Kidney (tissue), 14 donors: ENCODE measurements around the gene EIF4G1. TPM values are rescaled to one million over a fixed set of nuclear protein-coding genes. Genes with fewer than 3 reads are reported as not detected.

Experiments
- DNase-seq, 5 donors: peaks; one replicate each; pipeline ENCODE4 v3.0.0-alpha.2; 2013 to 2020
- FAIRE-seq: peaks from 2 replicates; lab custom pipeline; 2012; peaks lifted over from hg19 to GRCh38; lab: Jason Lieb, UNC
- H3K27ac ChIP-seq, 2 donors: one replicate each; pipeline ENCODE4 v1.7.0; 2013; ENCODE audit warnings: low read depth in 2 of 2, low read length in 2 of 2, inconsistent platforms in 1 of 2
- H3K27me3 ChIP-seq: one replicate; pipeline ENCODE4 v1.7.1; 2013; ENCODE audit warnings: low read length, inconsistent platforms; ENCODE audit not compliant: control insufficient read depth, insufficient read depth
- H3K36me3 ChIP-seq, 3 donors: one replicate each; pipeline versions ENCODE4 v1.7.0 to v1.7.1; 2013; ENCODE audit warnings: low read length in 3 of 3, control low read depth in 1 of 3, inconsistent platforms in 1 of 3; ENCODE audit not compliant: insufficient read depth in 3 of 3, control insufficient read depth in 2 of 3
- H3K4me1 ChIP-seq, 3 donors: one replicate each; pipeline versions ENCODE4 v1.7.0 to v1.7.1; 2013; ENCODE audit warnings: low read length in 3 of 3, inconsistent platforms in 1 of 3, low read depth in 1 of 3; ENCODE audit not compliant: control insufficient read depth in 2 of 3, insufficient read depth in 2 of 3
- H3K4me3 ChIP-seq, 3 donors: one replicate each; pipeline versions ENCODE4 v1.7.0 to v1.8.1; 2013; ENCODE audit warnings: low read length in 3 of 3, control low read depth in 1 of 3, inconsistent platforms in 1 of 3
- H3K9ac ChIP-seq, 3 donors: one replicate each; pipeline versions ENCODE4 v1.7.0 to v1.7.1; 2013; ENCODE audit warnings: low read length in 3 of 3, control low read depth in 1 of 3, inconsistent platforms in 1 of 3
- H3K9me3 ChIP-seq, 3 donors: one replicate each; pipeline versions ENCODE4 v1.7.0 to v1.7.1; 2013; ENCODE audit warnings: low read length in 3 of 3, control low read depth in 1 of 3, inconsistent platforms in 1 of 3; ENCODE audit not compliant: control insufficient read depth in 2 of 3, insufficient read depth in 1 of 3
- intact Hi-C: fragments of 100-400 bp; cut with DNase I; formaldehyde crosslinking; loops from one replicate; pipeline ENCODE4 v1.11.1; 2022
- polyA plus RNA-seq: library from polyadenylated mRNA; stranded (reverse); fragments of 350-450 nt; fragmentation: Illumina TruSeq; extraction: RNeasy Lipid Tissue Mini Kit (QIAGEN cat#74804); gene quantifications from one replicate; pipeline ENCODE4 v1.2.3, GENCODE V29; 2014; ENCODE audit warnings: low read depth, low replicate concordance; ENCODE audit not compliant: insufficient read depth
- total RNA-seq: library from RNA; stranded (reverse); fragmentation: NEBNext Ultra II Directional; extraction: Animal tissue kit (Norgen Biotek cat#: 25700); gene quantifications from one replicate; pipeline ENCODE4 v1.2.1, GENCODE V29; 2021
- TF ChIP-seq, protein P1 (sequence below): IDR thresholded peaks from 3 replicates; pipeline ENCODE4 v1.5.1; 2012; ENCODE audit warnings: mild to moderate bottlenecking, moderate library complexity, borderline replicate concordance; ENCODE audit not compliant: insufficient read depth; ENCODE audit errors: extremely low read depth
- donor health status: control.
- donor health status: control.
- donor health status: control.
- donor health status: control.
- donor health status: control.
- donor health status: DM: yes; HTN: yes; CAD: no.
- donor health status: Normal renal cell carcinoma (clear cell type).

Gene EIF4G1
- total and polyA plus RNA-seq, 2 donors from 2014 or later: 118 to 327 TPM

GRCh38 chr3:184343200-184343876 is 28.9 kb downstream of the EIF4G1 start:
- no peaks in the 10 kb centered on the region for H3K9me3 ChIP-seq
- TF ChIP-seq, protein P1, sequence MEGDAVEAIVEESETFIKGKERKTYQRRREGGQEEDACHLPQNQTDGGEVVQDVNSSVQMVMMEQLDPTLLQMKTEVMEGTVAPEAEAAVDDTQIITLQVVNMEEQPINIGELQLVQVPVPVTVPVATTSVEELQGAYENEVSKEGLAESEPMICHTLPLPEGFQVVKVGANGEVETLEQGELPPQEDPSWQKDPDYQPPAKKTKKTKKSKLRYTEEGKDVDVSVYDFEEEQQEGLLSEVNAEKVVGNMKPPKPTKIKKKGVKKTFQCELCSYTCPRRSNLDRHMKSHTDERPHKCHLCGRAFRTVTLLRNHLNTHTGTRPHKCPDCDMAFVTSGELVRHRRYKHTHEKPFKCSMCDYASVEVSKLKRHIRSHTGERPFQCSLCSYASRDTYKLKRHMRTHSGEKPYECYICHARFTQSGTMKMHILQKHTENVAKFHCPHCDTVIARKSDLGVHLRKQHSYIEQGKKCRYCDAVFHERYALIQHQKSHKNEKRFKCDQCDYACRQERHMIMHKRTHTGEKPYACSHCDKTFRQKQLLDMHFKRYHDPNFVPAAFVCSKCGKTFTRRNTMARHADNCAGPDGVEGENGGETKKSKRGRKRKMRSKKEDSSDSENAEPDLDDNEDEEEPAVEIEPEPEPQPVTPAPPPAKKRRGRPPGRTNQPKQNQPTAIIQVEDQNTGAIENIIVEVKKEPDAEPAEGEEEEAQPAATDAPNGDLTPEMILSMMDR: no peak
- no peak overlapping the region for H3K27ac ChIP-seq
- no peaks in the 10 kb centered on the region for H3K27me3 ChIP-seq
- FAIRE-seq (no peak), DNase-seq (no peak)
- H3K4me3 ChIP-seq: no peak overlapping the region
- intact Hi-C loops: no loop called here
- no peak overlapping the region for H3K9ac ChIP-seq
- peaks cover 0 to 8% (median 0%) of the 10 kb centered on the region in 3 donors for H3K4me1 ChIP-seq
- H3K36me3 ChIP-seq: peaks cover 2 to 6% (median 6%) of the 10 kb centered on the region in 3 donors

DNA sequence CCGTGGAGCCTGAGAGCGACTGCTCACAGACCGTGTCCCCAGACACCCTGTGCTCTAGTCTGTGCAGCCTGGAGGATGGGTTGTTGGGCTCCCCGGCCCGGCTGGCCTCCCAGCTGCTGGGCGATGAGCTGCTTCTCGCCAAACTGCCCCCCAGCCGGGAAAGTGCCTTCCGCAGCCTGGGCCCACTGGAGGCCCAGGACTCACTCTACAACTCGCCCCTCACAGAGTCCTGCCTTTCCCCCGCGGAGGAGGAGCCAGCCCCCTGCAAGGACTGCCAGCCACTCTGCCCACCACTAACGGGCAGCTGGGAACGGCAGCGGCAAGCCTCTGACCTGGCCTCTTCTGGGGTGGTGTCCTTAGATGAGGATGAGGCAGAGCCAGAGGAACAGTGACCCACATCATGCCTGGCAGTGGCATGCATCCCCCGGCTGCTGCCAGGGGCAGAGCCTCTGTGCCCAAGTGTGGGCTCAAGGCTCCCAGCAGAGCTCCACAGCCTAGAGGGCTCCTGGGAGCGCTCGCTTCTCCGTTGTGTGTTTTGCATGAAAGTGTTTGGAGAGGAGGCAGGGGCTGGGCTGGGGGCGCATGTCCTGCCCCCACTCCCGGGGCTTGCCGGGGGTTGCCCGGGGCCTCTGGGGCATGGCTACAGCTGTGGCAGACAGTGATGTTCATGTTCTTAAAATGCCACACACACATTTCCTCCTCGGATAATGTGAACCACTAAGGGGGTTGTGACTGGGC is 30.3 kb downstream of the EIF4G1 start:
- intact Hi-C loops: no loop called here
- Histone ChIP-seq H3K4me3 (no peak overlapping the region), H3K36me3 (peaks cover 2 to 6% (median 6%) of the 10 kb centered on the region in 3 donors), H3K9me3 (no peaks in the 10 kb centered on the region), H3K4me1 (peaks cover 0 to 4% (median 4%) of the 10 kb centered on the region in 3 donors), H3K27ac (no peak overlapping the region), H3K9ac (no peak overlapping the region), H3K27me3 (no peaks in the 10 kb centered on the region)
- FAIRE-seq (no peak), DNase-seq (no peak)
- TF ChIP-seq, protein P1: no peak

DNA sequence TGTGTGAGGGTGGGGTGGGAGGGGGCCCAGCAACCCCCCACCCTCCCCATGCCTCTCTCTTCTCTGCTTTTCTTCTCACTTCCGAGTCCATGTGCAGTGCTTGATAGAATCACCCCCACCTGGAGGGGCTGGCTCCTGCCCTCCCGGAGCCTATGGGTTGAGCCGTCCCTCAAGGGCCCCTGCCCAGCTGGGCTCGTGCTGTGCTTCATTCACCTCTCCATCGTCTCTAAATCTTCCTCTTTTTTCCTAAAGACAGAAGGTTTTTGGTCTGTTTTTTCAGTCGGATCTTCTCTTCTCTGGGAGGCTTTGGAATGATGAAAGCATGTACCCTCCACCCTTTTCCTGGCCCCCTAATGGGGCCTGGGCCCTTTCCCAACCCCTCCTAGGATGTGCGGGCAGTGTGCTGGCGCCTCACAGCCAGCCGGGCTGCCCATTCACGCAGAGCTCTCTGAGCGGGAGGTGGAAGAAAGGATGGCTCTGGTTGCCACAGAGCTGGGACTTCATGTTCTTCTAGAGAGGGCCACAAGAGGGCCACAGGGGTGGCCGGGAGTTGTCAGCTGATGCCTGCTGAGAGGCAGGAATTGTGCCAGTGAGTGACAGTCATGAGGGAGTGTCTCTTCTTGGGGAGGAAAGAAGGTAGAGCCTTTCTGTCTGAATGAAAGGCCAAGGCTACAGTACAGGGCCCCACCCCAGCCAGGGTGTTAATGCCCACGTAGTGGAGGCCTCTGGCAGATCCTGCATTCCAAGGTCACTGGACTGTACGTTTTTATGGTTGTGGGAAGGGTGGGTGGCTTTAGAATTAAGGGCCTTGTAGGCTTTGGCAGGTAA is 31.1 kb downstream of the EIF4G1 start:
- Histone ChIP-seq H3K4me3 (no peak overlapping the region), H3K9me3 (no peaks in the 10 kb centered on the region), H3K9ac (no peak overlapping the region), H3K27ac (peak overlapping the region in 1 of 2 donors; percentile 48), H3K36me3 (peaks cover 2 to 6% (median 6%) of the 10 kb centered on the region in 3 donors), H3K27me3 (no peaks in the 10 kb centered on the region), H3K4me1 (peaks cover 0 to 8% (median 4%) of the 10 kb centered on the region in 3 donors)
- no peak for FAIRE-seq
- TF ChIP-seq, protein P1: peak; percentile 41
- intact Hi-C loops: no loop called here
- DNase-seq: peak; percentile 72 to 93 (median 86)
